GM18505 (cell line): ENCODE data around the gene SOS1.

Experiments used
- ATAC-seq: cut with Tn5 transposase; IDR thresholded peaks from one replicate; pipeline ENCODE4 v1.9.1; 2021; ENCODE audit not compliant: unreplicated experiment
- POLR2A ChIP-seq: IDR thresholded peaks from 4 replicates; pipeline ENCODE4 v1.6.1; 2011; ENCODE audit warnings: borderline replicate concordance; ENCODE audit not compliant: insufficient read depth, insufficient read length; ENCODE audit errors: extremely low read depth

SOS1 gene

DNA sequence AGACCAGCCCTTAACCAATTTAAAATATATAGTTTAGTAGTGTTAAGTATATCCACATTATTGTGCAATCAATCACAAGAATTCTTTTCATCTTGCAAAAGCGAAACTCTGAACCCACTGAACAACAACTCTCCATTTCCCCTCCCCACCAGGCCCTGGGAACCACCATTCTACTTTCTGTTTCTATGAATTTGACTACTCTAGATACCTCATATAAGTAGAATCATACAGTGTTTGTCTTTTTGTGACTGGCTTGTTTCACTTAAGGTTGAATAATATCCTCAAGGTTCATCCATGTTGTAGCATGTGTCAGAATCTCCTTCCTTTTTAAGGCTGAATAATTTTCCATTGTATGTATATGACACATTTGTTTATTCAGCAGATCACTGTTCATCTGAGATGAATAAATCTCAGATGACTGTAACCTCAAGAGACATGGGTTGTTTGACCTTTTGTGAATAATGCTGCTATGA lies 8.1 kb upstream of the SOS1 start:
- TF ChIP-seq POLR2A: no peak
- ATAC-seq: peak; percentile 39

DNA sequence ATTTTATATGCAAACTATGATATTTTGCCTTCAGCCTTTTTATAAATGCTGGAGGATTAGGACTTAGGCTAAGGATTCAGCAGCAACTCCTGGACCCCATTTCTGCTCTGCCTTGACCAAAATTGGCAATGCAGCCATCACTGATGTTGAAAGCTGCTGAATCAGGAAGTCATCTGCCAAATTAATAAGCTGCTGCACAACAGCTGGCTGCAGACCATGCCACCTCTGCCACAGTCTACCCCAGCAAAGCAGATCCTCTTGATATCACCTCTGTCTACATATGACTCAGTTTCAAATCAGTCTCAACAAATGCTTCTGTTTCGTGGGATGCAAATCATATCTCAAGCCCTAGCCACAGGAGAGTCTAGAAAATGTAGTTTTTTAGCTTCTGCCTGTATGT lies 7.1 kb upstream of the SOS1 start:
- ATAC-seq: peak; percentile 36
- peak; percentile 33 for TF ChIP-seq POLR2A

DNA sequence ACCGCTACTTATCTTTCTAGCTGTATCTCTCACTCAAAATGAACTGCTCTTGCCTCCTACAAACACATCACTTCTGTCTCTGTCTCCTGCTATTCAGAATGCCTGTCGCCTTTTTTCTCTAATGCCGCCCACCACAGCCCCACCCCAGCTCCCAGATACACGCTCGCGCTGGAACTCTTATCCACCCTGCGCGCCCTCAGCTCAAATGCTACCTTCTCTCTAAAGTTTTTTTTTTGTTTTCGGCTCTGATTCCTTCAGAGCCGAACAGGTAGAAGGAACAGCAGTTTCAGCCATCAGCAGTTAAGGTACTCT lies 3.9 kb upstream of the SOS1 start:
- ATAC-seq: no peak
- no peak for TF ChIP-seq POLR2A

DNA sequence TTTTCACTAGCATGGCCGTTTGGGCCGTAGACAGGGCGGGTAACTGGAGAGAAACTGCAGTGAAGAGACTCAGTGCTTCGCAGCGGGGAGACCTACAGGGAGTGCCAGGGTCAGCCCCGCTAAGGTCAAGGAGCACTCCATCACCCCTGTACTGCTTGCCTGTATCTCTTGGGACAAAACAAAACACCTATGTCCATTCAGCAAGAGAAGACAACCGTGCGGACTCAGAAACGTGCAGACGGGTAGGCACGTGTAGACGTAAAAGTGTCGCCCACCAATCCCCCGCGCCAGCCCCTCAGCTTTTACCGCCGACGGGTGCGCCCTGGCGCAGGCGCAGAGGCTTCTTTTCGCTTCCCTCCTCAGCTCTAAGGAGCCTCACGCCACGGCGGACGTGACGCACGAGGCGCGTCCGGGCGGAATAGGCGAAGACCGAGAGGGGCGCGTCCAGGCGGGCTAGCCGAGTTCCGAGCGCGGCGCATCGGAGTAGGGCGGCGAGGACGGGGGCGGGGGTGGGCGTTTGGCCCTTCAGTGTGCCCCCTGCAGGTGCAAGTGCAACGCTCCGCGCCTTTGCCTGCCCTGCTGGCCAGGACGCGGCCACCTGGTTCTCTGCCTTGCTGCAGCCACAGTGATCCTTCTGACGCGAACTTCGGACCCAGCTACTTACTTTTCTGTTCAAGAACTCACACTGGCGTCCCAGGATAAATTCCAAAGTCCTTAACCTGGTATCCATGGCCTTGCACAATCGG lies 3.3 kb upstream of the SOS1 start:
- peak; percentile 54 for ATAC-seq
- peak; percentile 97 for TF ChIP-seq POLR2A

DNA sequence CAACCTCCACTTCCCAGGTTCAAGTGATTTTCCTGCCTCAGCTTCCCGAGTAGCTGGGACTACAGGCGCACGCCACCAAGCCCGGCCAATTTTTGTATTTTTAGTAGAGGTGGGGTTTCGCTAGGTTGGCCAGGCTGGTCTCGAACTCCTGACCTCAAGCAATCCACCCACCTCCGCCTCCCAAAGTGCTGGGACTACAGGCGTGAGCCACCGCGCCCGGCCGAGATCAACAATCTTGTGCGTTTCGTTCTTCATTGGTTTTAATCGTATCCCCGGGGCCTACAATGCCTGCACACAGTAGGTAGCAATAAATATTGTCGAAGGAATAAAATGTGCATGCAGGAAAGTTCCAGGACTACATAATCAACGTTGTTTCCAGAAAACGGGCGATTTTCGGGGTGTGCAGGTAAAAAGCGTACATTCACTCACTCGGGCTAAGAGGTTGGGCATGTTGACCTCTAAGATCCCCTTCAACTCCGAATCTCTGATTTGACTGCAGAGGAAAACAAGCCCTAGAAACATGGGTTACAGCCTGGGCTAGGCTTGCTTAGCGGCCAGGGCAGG lies 2.7 kb upstream of the SOS1 start:
- ATAC-seq: no peak
- TF ChIP-seq POLR2A: no peak

DNA sequence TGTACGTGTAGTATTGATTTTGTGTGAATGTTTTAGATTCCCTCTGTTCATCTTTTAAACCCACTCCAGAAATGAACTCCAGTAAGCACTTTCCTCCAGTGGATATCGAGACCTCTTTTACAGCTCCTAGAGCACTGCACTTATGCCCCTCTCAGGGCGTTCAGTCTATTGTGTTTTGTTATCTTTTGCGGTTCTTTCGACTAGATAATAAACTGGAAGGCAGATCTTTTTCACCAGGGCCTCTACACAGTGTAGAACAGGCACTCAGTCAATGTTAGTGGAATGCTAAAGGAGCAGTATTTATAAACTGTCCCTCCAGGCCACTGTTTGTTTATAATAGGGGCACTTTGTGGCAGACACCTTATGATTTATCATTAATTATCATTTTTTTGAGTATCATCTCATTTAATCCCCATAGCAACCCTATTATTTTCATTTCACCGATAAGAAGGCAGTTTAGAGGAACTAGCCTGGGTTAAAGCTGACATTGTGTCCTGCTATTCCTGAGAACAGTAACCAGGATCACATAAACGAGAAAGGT lies 742 bp upstream of the SOS1 start:
- ATAC-seq: no peak
- TF ChIP-seq POLR2A: no peak

DNA sequence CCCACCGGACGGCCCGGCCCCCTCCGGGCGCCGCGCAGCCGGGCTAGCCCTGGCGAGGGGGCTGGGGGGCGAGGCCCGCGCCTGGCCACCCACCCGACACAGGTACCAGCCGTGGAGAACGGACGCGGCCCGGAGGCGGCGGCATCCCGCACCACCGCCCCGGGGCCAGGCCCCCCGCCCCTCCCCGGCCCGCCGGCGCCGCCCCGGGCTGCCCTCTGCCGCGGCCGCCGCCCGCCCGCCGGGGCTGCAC lies 405 bp downstream of the SOS1 start:
- no peak for TF ChIP-seq POLR2A
- peak; percentile 26 for ATAC-seq

DNA sequence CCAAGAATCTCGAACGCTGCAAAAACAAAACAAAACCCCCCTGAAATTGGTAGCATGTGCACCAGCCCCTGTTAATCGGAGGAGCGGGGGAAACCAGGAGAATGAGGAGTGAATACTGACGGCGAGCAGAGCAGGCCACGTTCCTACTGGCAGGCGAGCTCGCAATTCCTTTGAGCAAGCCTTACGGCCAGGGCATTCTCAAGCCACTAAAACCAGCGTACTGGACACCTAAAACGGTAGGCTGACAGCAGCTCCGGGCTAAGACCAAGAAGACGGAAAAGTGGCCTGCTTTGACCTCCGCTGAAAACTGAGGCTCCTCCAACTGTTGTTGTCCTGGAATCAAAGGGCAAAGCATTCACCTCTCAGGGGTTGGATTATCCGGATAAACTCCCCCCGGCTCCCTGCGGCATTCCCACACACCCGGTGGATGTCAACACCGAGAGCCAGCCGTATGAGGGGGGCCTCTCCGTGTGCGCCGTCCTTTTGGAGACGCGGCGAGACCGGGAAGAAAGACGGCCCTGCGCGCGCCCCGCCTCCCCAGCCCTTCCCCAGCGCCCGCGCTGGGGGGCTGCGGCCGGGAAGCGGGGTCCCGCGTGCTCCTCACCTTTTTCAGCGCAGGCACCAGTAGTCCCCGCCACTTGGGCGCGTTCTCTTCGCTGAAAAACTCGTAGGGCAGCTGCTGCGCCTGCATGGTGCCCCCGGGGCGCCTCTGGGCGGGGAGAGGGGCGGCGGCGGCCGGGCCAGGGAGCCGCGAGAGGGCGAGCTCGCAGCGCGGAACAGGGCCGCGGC lies 925 bp downstream of the SOS1 start:
- no peak for TF ChIP-seq POLR2A
- peak; percentile 49 for ATAC-seq

DNA sequence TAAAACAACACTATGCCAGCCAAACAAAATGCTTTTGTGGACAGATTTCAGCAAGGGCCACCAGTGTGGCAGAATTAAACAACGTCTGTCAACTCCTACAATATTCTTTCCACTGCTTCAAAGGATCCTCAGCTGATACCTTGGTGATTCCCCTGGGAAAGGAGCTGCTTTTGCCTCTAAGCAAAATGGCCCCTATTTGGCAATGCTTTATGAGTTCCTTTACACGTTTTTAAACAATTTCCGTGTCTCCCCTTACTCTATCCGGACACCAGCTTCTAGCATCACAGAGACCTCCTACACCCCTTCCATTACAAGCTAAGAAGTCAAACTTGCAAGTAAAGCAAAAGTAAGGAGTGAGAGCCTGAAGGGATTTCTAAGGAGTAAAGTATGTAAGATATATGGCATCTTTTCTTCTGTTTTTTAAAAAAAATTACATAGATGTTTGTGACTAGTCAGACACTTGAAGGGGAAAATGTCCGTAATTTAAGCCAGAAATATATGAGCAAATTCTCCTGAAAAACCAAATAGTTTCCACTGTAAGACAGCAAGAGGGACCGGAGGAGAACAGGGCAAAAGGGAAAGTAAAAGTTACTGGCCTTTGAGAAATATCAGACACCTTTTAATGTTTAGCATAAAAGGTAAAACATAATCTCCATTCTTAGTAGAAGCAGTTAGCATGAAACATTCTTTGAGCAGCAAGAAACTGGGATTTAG lies 1.9 kb downstream of the SOS1 start:
- no peak for TF ChIP-seq POLR2A
- ATAC-seq: no peak

DNA sequence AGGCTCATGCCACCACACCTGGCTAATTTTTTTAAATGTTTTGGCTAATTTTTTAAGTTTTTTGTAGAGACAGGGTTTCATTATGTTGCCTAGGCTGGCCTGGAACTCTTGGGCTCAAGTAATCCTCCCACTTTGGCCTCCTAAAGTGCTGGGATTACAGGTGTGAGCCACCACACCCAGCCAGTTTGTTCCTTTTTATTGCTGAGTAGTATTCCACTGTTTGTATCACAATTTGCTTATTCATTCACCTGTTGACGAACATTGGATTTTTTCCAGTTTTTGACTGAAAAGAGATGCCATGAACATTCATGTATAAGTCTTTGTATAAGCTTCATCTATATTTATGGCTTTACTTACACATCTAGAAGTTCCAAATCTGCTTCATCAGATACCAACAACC lies 5.3 kb downstream of the SOS1 start:
- no peak for TF ChIP-seq POLR2A
- ATAC-seq: no peak

DNA sequence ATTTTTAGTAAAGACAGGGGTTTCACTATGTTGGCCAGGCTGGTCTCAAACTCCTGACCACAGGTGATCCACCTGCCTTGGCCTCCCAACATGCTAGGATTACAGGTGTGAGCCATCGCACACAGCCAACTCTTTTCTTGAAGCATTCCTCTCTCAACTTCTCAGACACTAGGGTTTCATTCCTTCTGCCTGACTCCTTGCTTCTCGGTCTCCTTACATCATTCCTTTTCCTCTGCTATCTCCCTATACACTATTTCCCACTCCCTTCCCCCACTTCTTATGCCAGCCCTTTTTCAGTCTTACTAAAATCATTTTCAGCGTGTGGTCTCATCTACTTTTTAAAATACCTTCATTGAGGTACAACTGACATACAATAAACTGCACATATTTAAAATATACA lies 6.1 kb downstream of the SOS1 start:
- ATAC-seq: no peak
- TF ChIP-seq POLR2A: no peak

DNA sequence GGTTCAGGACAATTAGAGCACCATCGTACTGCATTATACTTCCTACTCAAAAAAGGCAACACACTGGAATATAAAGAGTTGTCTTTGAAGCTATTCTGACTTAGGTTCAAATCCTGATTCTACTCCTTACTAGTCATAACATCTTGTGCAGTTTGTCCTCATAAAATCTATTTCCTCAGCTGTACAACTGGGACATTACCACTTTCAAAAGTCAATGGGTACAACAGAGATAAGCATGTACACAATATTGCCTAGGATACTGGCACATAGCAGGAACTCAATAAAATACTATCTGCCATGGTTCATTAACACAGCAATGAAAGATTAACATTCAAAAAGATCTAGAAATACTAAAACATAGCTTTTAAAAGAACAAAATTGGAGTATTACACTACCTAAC lies 11.3 kb downstream of the SOS1 start:
- no peak for TF ChIP-seq POLR2A
- ATAC-seq: no peak

DNA sequence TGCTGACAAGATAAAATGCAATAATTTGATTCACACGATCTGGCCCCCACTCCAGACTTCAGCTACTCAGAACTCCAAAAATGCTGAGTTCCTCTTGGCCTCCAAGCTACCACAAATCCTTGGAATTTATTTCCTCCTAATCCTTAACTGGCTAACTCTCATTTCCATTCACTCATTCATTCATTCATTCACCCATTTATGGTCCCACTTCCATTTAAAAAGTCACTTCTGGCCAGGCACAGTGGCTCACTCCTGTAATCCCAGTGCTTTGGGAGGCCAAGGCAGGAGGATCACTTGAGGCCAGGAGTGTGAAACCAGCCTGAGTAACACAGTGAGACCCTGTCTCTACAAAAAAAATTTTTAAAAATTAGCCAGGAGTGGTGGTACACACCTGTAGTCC lies 12.5 kb downstream of the SOS1 start:
- no peak for ATAC-seq
- TF ChIP-seq POLR2A: no peak
